Subcutaneous adipose tissue (tissue), 4 donors: ENCODE data around the gene ASAP3. TPM values are rescaled to one million over a fixed set of nuclear protein-coding genes. Genes with fewer than 3 reads are reported as not detected.

Source experiments
- CTCF ChIP-seq: fragments of 450-650 bp; IDR thresholded peaks from one replicate; pipeline ENCODE4 v1.5.1; 2016; ENCODE audit warnings: low read depth, mild to moderate bottlenecking, control low read depth, antibody characterized with exemption, moderate library complexity
- total RNA-seq, 4 donors: library from RNA; depleted of rRNA; stranded (reverse); fragments of >200 nt; gene quantifications; one replicate each; pipeline ENCODE4 v1.1.0, GENCODE V29; 2016

The ASAP3 gene
- total RNA-seq, 4 donors from 2014 or later = 18.4 to 51.7 (median 42.1) TPM

- TF ChIP-seq CTCF = no peak
Measured at GRCh38 chr1:23387494-23387893, 96.5 kb downstream of the ASAP3 start.

- no peak for TF ChIP-seq CTCF
Measured at GRCh38 chr1:23385119-23385621, 98.8 kb downstream of the ASAP3 start.

DNA sequence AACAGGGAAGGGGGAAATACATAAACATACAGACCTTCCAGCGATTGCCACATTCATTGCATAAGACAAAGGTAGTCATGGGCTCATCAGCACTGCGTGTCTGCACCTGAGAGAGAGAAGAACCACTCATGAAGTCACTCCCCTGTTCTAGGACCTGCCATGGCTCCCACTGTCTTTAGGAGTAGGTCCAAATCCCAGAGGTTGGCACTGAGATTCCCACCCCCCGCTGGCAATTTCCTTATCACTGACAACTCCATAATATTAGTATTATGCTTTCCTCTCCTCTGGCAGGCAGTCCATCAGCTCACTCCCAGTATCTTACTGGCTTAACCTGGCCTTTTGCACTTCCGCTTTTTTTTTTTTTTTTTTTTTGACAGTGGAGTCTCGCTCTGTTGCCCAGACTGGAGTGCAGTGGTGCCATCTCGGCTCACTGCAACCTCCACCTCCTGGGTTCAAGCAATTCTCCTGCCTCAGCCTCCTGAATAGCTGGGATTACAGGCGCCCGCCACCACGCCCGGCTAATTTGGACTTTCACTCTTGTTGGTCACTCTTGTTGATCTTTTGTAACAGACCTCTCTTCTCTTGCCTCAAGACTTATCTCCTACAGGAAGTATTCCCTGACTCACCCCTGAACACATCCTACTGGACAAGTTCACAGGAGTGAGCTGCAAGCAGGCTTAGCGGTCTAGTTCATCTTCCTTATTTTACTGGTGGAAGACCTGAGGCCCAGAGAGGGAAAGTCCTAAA, 99.5 kb downstream of the ASAP3 start:
- no peak for TF ChIP-seq CTCF

DNA sequence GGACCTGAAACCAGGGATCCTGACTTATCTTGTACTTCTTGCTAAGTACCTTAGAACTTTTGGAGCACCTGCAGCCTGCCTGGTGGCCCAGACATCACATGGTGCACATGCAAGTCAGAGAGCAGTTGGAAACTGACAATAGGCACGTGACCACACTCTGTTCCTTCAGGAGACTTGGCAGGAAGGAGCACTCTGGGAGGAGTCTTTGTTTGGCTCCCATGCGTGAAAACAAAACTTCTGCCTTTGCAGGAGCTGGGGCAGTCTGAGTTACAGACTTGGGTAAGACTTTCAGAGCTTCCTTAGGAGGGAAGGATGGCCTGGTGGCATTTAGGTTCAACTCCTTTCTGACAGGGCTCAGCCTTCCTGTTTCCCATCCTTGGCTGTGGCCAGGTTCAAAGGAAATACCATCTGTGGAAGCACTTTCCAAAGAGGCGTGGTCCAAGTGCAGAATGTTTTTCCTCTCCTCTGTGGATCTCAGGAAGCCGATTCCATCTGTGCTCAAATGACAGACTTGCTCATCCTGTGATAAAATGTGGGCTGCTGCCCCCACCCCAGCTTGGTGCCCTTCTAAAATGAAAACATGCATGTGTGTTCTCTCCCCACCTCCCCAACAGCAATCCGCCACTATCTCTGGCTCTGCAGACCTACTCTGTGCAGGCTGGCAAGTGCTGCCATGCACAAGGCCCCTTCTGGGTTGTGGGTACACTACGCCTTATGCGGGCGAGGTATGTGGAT, 100.2 kb downstream of the ASAP3 start:
- TF ChIP-seq CTCF = no peak

DNA sequence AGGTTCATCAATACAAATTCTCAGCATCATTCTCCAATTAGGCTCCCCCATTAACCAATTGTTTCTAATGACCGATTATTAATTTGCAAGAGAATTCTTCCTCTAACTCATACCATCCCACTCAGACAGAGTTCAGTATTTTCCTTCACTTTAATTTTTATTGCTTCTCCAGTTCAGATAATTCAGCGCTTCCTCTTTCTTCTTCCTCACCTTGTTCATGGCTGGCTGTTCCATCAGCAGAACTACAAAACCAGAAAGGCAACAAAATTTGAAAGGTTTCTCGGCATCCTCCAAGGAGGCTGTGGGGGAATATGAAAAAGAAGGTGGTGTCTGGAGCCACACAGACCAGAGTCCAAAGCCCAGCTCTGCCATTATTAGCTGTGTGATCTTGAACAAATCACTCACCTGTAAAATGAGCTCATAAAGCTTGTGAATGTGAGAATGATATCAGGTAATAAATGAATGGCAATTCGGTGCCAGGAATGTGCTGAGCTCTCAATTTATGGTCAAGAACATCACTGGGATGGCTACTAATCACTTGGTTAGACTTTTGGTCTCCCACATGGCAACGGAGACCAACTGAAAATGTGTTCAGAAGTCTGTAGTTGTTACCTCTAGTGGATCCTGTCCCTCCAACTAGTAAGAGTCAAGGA, 102.6 kb downstream of the ASAP3 start:
- no peak for TF ChIP-seq CTCF

DNA sequence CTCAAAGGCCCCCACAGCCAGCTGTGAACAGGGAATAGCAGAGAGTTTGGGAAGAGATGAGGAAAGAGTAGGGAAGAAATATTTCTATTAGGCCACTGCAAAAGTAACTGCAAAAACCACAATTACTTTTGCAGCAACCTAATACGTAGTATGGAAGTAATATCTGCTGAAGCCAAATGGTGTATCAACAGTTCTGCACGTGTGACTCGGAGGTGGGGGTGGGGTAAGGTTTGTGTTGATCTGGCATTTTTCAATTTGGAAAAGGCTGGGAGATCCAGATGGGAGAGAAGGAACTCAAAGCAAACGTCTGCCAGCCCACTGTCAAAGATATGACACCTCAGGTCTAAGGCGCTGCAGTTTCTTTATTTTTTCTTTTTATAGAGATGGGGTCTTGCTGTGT, 103.3 kb downstream of the ASAP3 start:
- TF ChIP-seq CTCF = no peak

Other genes starting within 250 kb of the ASAP3 start
- gene HNRNPR, start 139.9 kb downstream of the ASAP3 start, total RNA-seq = 10 to 100 TPM; 45.6 to 68.0 (median 64.5) TPM
- 10 to 100 TPM; 18.9 to 26.6 (median 22.2) TPM for gene ZNF436, start 114.3 kb downstream of the ASAP3 start, total RNA-seq
- gene TCEA3, start 59.4 kb downstream of the ASAP3 start, total RNA-seq = 10 to 100 TPM in 1 of 4 donors, 1 to 10 TPM in 3; 5.4 to 10.8 (median 7.9) TPM
- gene E2F2, start 47.1 kb upstream of the ASAP3 start, total RNA-seq = under 1 TPM; under 0.01 to 0.85 (median 0.26) TPM
- 100 to 1,000 TPM in 2 of 4 donors, 10 to 100 TPM in 2; 62.0 to 144 (median 110) TPM for gene ID3, start 75.3 kb upstream of the ASAP3 start, total RNA-seq
- gene RPL11, start 207.6 kb upstream of the ASAP3 start, total RNA-seq = 1,000 to 10,000 TPM; 1,098 to 1,455 (median 1,213) TPM